Nucleus accumbens (tissue), 56 donors: Measurements from ENCODE around the gene CLBA1.

Source experiments
- DNase-seq, 56 donors: peaks; one replicate each; lab custom pipeline; 2025; lab: John Stamatoyannopoulos, UW

Gene CLBA1

DNA sequence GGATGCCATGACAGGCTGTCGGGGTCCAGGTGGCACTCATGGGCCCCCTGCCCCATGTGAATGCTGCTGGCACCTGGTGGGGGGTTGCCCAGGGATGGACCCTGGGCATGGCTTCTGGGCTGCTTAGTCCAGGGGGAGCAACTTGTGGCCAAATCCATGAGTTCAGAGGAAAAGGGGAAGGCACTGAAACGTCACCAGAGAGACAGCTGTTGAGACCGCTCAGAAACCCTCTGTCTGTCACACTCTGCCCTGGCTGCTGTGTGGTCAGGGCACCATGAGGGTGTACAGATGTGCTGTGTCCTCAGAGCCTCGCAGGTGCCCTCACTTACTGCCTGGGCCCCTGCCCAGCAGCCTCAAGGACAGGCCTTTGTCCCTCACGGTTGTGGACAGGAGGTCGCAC is 9.4 kb downstream of the CLBA1 start:
- no peak for DNase-seq

- no peak for DNase-seq
These were observed 10.4 kb downstream of the CLBA1 start for GRCh38 chr14:104996032-104996431.

GRCh38 chr14:104996483-104996882 is 10.9 kb downstream of the CLBA1 start:
- DNase-seq, result no peak

DNA sequence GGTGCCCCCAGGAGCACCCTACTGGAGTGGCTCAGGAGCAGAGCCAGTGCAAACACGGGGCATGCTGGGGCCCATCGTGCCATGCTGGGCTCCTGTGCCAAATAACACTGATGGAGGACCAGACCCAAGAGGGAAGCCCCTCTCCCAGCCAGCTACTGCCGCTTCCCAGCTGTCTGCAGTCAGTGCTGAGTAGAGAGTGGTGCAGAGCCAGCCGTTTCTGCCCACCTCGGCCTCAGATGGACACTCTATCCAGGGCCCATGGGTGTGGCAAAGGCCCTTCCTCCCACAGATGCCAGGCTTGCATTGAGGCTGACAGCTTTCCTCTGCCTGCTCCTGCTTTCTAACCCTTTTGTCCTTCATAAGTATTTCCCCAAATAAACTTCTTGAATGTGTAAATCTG is 13.2 kb downstream of the CLBA1 start:
- DNase-seq, result no peak

GRCh38 chr14:104999361-104999760 is 13.8 kb downstream of the CLBA1 start:
- no peak for DNase-seq

- no peak for DNase-seq
These were observed 19.8 kb downstream of the CLBA1 start for GRCh38 chr14:105005329-105005928.

DNA sequence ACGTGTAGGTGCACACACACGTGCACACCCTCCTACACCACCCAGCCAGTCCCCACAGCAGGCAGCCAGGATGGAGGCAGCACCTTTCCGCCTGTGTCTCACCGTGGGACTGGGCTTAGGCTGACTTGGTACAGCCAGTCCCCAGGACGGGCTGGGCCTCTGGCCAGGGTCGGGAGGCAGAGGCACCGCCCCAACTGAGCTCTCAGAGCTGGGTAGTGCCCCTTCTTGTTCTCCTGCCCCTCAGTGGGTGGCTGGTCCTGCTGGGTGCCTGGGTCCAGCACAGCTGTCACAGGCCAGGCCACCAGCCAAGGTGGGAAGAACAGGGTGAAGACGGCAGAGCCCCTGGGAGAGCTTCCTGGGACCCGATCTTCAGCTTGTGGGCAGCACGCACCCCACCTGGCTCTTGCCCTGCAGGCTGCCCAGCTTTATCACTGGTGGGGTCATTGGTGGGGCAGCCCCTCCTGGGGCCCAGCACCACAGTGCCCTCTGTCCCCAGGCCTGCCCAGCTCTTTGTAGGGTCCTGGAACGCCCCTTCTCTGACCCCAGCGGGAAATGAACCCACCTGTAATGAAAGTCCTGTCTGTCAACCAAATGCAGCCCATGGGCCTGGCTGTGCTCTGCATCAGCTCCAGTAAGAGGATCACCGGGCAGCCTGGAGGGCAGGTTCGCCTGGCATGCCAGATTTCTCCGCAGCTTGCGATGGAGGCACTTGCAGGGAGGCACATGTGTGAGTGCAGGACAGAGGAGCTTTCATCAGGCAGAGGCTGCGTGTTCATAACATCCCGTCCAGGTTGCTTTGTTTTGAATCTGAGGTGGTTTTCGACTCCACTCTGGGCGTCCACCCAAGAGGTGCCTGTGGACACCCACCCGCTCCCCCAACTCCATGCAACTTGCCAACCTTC is 20.6 kb downstream of the CLBA1 start:
- no peak for DNase-seq

GRCh38 chr14:105006831-105007592 is 21.4 kb downstream of the CLBA1 start:
- no peak for DNase-seq

- DNase-seq, result no peak
These were observed 22.1 kb downstream of the CLBA1 start for GRCh38 chr14:105007593-105008264.

GRCh38 chr14:105010106-105010505 is 24.5 kb downstream of the CLBA1 start:
- no peak for DNase-seq

GRCh38 chr14:105010891-105011291 is 25.3 kb downstream of the CLBA1 start:
- DNase-seq, result no peak

GRCh38 chr14:105011312-105011990 is 25.9 kb downstream of the CLBA1 start:
- DNase-seq, result no peak

DNA sequence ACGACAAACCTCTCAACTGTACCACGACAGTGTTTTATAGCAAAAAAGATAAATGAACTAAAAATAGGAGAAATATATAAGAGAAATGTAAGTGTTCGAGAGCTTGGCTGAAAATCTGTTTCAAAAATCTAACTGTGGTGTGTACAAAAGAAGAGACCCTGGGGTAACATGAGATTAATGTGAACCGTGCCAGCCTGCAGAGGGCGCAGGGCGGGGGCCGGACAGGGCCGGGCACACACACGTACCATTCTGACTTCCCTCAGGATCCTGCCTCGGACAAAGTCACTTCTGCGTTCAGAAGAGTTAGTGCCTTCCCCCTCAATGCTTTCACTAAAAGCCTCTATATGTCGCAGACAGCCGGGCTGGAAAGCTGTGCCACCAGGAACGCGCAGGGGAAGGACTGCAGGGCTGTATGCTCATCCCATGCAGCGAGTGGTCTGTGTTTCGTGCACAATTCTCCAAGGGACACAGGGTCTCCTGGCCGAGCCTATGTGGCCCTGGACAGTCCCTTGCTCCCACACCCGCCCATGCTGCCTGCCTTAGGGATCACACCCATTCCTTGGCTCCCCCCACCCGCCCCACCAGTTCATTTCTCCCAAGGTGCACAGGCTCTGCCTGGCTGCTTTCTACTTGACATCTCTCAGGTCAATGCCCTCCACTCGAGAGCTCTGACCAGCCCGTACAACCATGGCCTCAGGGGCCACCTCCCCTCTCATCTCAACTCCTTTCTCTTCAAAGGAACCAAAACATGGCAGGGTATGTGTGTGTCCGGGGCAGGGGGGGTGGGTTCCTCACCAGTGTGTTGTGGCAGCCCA is 26.8 kb downstream of the CLBA1 start:
- DNase-seq, result peak in 1 of 56 donors; percentile 18

DNA sequence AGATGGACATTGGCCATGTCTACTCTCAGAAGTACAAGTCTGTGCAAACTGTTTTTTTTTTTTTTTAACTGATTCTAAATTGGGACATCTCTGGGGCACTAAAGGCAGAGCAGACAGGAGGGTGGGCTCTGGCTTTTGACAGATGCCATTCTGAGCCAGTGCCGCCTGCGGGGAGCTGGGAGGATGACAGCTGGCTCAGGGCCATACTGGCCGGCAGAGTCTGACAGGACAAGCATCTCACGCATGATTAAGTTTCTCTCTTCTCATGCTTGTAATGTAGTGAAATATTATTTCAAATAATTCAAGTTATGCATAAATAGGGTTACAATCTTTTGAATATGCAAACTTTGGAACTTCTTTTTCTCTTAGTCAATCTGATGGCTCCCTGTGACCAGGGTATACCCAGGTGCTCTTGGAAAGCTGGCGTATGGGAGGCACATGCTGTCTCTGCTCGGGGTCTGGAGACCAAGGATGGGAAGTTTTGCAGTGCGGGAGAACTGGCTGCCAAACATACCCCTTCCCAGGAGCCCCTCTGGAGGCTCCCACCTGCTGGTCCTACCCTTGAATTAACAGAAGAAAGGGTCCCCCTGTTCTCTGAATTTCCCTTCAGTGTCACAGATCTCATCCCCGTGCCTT is 27.7 kb downstream of the CLBA1 start:
- peak in 10 of 56 donors; percentile 2 to 40 (median 20) for DNase-seq

GRCh38 chr14:105014032-105014431 is 28.4 kb downstream of the CLBA1 start:
- no peak for DNase-seq

DNA sequence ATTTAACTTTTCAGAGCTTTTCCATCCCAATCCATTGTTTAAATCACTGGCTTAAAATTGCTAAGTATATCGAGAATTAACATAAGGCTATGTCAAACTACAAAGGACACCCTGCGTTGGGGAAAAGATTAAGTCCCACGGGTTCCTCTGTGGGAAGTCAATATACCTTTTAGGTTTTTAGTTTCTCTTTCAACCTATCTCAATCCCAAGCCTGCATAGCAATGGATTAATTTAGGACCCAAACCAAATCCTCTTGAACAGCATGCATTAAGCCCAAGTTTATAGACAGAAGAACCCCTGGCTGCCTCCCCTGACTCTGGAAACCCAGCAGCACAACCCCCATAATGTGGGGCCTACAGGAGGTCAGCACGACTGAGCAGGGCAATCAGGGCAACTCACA is 29.0 kb downstream of the CLBA1 start:
- no peak for DNase-seq

- DNase-seq, result no peak
These were observed 29.7 kb downstream of the CLBA1 start for GRCh38 chr14:105015242-105015641.

DNA sequence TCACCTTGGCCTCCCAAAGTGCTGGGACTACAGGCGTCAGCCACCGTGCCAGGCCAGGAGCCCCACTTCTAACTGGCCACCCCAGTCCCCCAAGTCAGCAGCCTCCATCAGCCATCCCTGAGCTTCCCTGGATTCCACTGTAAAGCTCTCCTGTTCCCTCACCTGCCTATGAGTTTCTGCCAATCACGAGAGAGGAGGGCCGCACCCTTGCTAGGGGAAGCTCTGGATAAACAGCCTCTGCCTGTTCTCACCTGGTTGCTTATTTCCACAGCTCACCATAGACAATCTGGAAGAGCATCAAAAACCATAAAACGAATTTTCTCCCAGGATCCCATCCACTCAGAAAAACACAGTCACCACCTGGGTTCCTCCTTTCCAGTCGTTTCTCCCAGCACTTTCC is 30.3 kb downstream of the CLBA1 start:
- DNase-seq, result no peak

DNA sequence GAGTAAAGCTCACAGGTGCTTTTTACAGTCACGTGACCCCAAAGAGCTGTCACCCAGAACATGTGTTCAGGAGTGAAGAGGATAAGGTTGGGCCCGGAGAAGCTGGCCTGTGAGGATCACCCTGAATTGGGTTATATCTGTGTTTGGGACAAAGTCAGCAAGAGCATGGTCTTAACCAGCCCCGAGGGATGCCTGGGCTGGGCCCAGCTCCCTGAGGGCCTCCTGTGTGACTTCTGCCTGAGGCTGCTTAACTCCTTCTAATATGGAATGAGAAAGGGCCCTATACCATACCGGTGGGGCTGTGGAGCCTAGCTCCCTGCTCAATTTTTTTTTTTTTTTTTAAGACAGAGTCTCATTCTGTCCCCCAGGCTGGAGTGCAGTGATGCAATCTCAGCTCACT is 32.8 kb downstream of the CLBA1 start:
- DNase-seq, result no peak
